Nephron progenitor cell (in vitro differentiated cells): ENCODE data around the gene CLK3.
"Not testable (repeated sequence)": the region's sequence is repeated elsewhere in the genome, so short reads cannot be mapped to it uniquely, and the experiment has no call there.

ENCODE experiments used
- DNase-seq: peaks from one replicate; pipeline ENCODE4 v3.0.0; 2021
- H3K27ac Mint-ChIP-seq: 2 replicates; pipeline ENCODE4 v1.8.0; 2021; ENCODE audit warnings: mild to moderate bottlenecking, moderate library complexity, mixed read lengths
- H3K27me3 Mint-ChIP-seq: 2 replicates; pipeline ENCODE4 v1.8.0; 2021; ENCODE audit warnings: mild to moderate bottlenecking, low read depth, mixed read lengths; ENCODE audit not compliant: poor library complexity
- H3K36me3 Mint-ChIP-seq: 2 replicates; pipeline ENCODE4 v1.8.0; 2021; ENCODE audit warnings: low read depth, mixed read lengths
- H3K4me1 Mint-ChIP-seq: 2 replicates; pipeline ENCODE4 v1.8.0; 2021; ENCODE audit warnings: mixed read lengths
- H3K4me3 Mint-ChIP-seq: 2 replicates; pipeline ENCODE4 v1.8.0; 2021; ENCODE audit warnings: mild to moderate bottlenecking, moderate library complexity, mixed read lengths
- H3K9me3 Mint-ChIP-seq: 2 replicates; pipeline ENCODE4 v1.8.0; 2021; ENCODE audit warnings: mild to moderate bottlenecking, moderate library complexity, mixed read lengths
- TF ChIP-seq, protein P1 (sequence below): fragments of 200-600 bp; sonication (generic); IDR thresholded peaks from 2 replicates; pipeline ENCODE4 v1.5.0; 2021; ENCODE audit warnings: antibody characterized with exemption

The CLK3 gene

DNA sequence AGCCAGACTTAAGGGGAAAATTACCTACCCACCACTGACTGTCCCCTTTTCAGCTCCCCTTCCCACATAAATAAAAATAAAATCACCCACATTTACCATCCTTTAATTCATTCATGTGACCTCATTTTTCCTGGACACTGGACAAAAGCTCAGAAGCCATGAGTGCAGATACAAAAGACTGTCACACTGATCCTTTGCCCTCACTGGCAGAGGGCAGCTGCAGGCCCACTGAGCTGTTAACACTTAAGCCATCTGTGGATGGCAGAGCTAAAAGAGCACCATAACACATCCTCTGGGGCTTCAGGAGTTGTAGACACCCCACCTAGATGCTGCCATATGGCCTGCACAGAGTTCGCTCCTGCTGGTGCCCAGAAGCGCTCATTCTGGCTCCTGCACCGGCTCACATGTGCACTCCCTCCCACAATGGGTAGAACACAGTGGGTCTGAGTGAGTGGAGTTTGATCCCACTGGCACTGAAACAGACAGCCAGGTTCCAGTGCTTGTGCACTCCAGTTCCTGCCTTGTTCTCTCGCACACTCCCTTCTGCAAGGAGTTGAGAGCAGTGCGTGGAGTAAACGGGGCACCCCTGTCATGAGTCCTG lies 41.4 kb downstream of the CLK3 start:
- Mint-ChIP-seq H3K36me3 (peaks cover 28% of the 10 kb centered on the region), H3K27ac (no peak overlapping the region), H3K4me3 (no peak overlapping the region), H3K4me1 (no peaks in the 10 kb centered on the region), H3K27me3 (no peaks in the 10 kb centered on the region), H3K9me3 (no peaks in the 10 kb centered on the region)
- DNase-seq = no peak
- TF ChIP-seq, protein P1, sequence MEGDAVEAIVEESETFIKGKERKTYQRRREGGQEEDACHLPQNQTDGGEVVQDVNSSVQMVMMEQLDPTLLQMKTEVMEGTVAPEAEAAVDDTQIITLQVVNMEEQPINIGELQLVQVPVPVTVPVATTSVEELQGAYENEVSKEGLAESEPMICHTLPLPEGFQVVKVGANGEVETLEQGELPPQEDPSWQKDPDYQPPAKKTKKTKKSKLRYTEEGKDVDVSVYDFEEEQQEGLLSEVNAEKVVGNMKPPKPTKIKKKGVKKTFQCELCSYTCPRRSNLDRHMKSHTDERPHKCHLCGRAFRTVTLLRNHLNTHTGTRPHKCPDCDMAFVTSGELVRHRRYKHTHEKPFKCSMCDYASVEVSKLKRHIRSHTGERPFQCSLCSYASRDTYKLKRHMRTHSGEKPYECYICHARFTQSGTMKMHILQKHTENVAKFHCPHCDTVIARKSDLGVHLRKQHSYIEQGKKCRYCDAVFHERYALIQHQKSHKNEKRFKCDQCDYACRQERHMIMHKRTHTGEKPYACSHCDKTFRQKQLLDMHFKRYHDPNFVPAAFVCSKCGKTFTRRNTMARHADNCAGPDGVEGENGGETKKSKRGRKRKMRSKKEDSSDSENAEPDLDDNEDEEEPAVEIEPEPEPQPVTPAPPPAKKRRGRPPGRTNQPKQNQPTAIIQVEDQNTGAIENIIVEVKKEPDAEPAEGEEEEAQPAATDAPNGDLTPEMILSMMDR = no peak

DNA sequence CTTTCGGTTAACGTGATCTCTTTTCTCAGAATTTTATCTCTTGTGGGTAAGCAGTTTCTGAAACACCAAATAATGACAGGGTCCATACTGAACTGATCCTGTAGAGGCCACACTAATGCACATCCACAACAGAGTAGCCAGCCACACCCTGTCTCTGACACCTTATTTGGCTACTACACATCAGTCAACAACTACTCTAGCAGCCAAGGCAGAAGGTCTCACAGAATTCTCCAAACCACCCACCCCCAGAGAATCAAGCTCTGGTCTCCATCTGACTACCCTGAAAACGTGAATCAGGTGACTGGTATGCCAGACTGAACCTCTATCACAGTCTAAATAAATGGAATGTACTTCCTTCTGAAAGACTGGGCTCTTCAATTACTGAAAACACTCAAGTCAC lies 42.2 kb downstream of the CLK3 start:
- no peak for DNase-seq
- no peak overlapping the region for H3K27ac Mint-ChIP-seq

DNA sequence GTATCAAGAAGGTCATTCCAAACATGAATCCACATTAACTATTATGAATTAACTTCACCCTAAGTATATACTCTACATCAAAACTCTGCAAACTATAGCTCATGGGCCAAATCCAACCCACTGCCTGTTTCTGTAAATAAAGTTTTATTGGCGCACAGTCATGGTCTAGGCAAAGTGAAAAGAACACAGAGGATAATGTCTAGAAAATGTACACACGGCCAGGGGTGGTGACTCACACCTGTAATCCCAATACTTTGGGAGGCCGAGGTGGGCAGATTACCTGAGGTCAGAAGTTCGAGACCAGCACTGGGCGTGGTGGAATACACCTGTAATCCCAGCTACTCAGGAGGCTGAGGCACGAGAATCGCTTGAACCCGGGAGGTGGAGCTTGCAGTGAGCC lies 45.6 kb downstream of the CLK3 start:
- H3K9me3 Mint-ChIP-seq, H3K27me3 Mint-ChIP-seq, H3K4me3 Mint-ChIP-seq, H3K4me1 Mint-ChIP-seq, DNase-seq, H3K27ac Mint-ChIP-seq: not testable (repeated sequence)
- peaks cover 14% of the 10 kb centered on the region for H3K36me3 Mint-ChIP-seq

More for the DNA sequence above, 42.2 kb downstream of the CLK3 start:
- Mint-ChIP-seq H3K4me1 (no peaks in the 10 kb centered on the region), H3K27me3 (no peaks in the 10 kb centered on the region), H3K9me3 (no peaks in the 10 kb centered on the region), H3K36me3 (peaks cover 30% of the 10 kb centered on the region), H3K4me3 (no peak overlapping the region)
- TF ChIP-seq, protein P1 = no peak

DNA sequence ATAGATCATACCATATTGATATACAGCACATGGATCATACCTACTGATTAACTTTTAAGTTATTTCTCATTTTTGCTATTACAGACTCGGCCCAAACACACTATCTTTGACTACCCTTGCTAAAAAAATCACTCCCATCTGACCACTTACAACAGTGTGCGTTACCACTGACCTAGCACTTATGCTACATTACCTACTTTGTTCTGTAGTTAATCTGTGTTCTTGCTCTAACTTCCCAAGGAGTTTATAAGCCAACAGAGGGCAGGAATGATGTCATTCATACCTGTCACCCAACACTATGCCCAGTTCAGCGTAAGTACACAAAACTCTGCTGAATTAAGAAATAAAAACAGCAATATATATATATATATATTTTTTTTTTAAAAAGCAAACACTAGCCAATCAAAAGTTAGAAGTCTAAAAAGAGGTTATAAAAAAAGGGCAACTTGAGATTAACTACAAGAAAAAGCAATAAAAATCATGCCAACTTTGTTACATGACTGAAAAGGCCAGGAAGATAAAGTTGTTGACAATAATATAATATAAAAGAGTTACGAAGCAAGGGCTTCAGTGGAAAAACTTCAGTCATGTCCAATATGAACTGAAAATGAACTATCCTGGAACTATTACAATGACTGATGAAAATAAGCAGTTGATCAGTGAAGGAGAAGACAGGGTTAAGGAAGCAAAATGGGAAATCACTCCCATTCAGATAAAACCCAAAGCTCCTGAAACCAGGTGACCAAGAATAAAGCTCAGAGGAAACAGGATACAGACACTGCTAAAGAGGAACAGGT lies 46.6 kb downstream of the CLK3 start:
- Mint-ChIP-seq H3K36me3 (peaks cover 14% of the 10 kb centered on the region), H3K4me1 (peaks cover 9% of the 10 kb centered on the region), H3K27ac (peak overlapping the region; percentile 31), H3K27me3 (no peaks in the 10 kb centered on the region), H3K4me3 (no peak overlapping the region), H3K9me3 (no peaks in the 10 kb centered on the region)
- TF ChIP-seq, protein P1 = no peak
- DNase-seq = no peak

DNA sequence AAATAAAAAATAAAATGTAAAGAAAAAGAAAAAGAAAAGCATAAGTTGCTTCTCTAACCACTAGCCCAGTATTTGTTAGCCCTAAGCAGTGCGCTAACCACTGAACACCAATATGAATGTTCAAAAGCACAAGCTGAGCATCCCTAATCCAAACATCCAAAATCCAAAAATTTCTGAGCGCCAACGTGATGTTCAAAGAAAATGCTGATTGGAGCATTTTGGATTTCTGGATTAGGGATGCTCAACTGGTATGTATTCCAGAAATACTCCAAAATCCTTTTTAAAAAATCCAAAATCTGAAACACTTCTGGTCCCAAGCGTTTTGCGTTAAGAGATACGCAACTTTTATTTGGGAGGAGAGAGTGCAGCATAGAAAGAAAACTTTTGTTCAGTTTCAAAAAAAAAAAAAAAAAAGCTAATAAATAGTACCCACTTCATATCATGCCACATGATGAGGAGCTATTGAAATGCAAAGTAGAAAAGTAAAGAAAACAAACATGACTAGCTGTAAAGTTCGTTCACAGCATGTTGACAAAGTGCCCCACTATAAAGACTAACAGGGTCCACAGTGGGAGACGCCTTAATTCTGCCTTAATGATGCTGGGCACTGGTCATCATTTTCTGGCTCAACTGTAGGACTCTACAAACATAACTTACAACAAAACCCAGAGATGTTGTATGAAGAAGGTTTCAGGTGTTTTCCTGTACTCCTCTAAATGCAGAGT lies 47.8 kb downstream of the CLK3 start:
- no peaks in the 10 kb centered on the region for H3K27me3 Mint-ChIP-seq
- H3K36me3 Mint-ChIP-seq = peaks cover 22% of the 10 kb centered on the region
- no peak for DNase-seq
- H3K4me3 Mint-ChIP-seq = no peak overlapping the region
- peak overlapping the region; percentile 43 for H3K27ac Mint-ChIP-seq
- TF ChIP-seq, protein P1 = no peak
- H3K4me1 Mint-ChIP-seq = peaks cover 9% of the 10 kb centered on the region
- no peaks in the 10 kb centered on the region for H3K9me3 Mint-ChIP-seq

DNA sequence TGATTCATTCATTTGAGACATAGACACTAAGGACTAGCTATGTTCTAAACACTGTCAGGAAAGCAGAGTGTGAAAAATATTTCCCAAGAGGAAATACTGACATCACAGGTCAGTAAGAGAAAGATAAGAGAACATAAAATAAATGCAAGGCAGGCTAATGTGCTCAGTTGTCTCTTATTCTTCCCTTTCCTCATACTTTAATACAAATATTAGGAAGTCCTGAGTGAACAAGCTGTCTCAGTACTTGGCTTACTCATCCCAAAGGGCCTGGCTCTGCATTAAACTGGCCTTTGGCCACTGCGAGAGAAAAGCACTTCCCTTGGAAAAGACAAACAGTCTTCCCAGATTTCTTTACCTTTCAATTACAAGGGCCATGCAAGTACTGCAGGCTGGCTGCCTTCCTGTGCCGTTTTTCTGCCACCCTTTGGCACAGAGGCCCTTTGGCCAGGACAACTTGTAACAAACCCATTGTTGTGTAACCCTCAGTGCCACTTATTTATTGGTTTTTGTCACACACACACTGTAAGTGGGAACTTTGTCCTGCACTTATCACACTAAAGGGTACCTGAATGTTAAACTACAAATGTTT lies 48.5 kb downstream of the CLK3 start:
- TF ChIP-seq, protein P1 = no peak
- Mint-ChIP-seq H3K27me3 (no peaks in the 10 kb centered on the region), H3K27ac (peak overlapping the region; percentile 43), H3K36me3 (peaks cover 22% of the 10 kb centered on the region), H3K4me1 (peaks cover 9% of the 10 kb centered on the region), H3K4me3 (no peak overlapping the region), H3K9me3 (no peaks in the 10 kb centered on the region)
- no peak for DNase-seq
